GM12801 (cell line): ENCODE measurements around the gene NDUFS6.

Experiments
- CTCF ChIP-seq: IDR thresholded peaks from one replicate; pipeline ENCODE4 v1.5.1; 2011; ENCODE audit warnings: control low read depth; ENCODE audit not compliant: insufficient read length; ENCODE audit errors: extremely low read depth

Gene NDUFS6

GRCh38 chr5:1852324-1852947 is 51.2 kb downstream of the NDUFS6 start:
- TF ChIP-seq CTCF: no peak

- no peak for TF ChIP-seq CTCF
Measured at GRCh38 chr5:1853531-1853930, 52.3 kb downstream of the NDUFS6 start.

- TF ChIP-seq CTCF: no peak
Measured at GRCh38 chr5:1855075-1855474, 53.9 kb downstream of the NDUFS6 start.

GRCh38 chr5:1855596-1855995 is 54.4 kb downstream of the NDUFS6 start:
- no peak for TF ChIP-seq CTCF

- TF ChIP-seq CTCF: no peak
Measured at GRCh38 chr5:1856596-1857255, 55.5 kb downstream of the NDUFS6 start.

GRCh38 chr5:1857256-1857600 is 56.0 kb downstream of the NDUFS6 start:
- no peak for TF ChIP-seq CTCF

GRCh38 chr5:1858436-1858835 is 57.2 kb downstream of the NDUFS6 start:
- no peak for TF ChIP-seq CTCF

GRCh38 chr5:1859099-1859498 is 57.9 kb downstream of the NDUFS6 start:
- TF ChIP-seq CTCF: no peak
